CD4-positive, alpha-beta T cell (primary cell): ENCODE data around the gene SLC39A8. TPM values are rescaled to one million over a fixed set of nuclear protein-coding genes. Genes with fewer than 3 reads are reported as not detected.

ENCODE experiments used
- ATAC-seq: fragments of 200-7000 bp; cut with Tn5 transposase; one replicate; pipeline ENCODE4 v1.10.0; 2022; ENCODE audit warnings: mild to moderate bottlenecking; ENCODE audit not compliant: poor library complexity
- CTCF ChIA-PET: fragments of 350-600 bp; sonication (Branson Sonifier 250); formaldehyde crosslinking; loops from one replicate; lab custom pipeline; 2021; ENCODE audit warnings: antibody characterized with exemption, inconsistent platforms; lab: Charles Lee
- POLR2A ChIA-PET: fragments of 350-600 bp; sonication (Branson Sonifier 250); formaldehyde crosslinking; loops from one replicate; lab custom pipeline; 2021; ENCODE audit warnings: antibody characterized with exemption, inconsistent platforms; lab: Charles Lee
- DNase-seq, 14 experiments: peaks; one replicate each; pipeline ENCODE4 v3.0.0-alpha.2; 2013 to 2020; ENCODE audit warnings: mixed read lengths in 2 of 14
- H3K27ac ChIP-seq, 2 donors: one replicate each; pipeline versions ENCODE4 v1.5.1 to v1.7.0; 2013; ENCODE audit warnings: low read length in 2 of 2, low read depth in 1 of 2, mild to moderate bottlenecking in 1 of 2
- H3K27me3 ChIP-seq, 2 experiments: 1 replicate in 1 of 2; 2 replicates in 1 of 2; pipeline versions ENCODE4 v1.6.1 to v1.7.0; 2013; ENCODE audit warnings: low read length in 2 of 2, control low read depth in 1 of 2, mild to moderate bottlenecking in 1 of 2, moderate library complexity in 1 of 2; ENCODE audit not compliant: insufficient read depth in 2 of 2, control insufficient read depth in 1 of 2
- H3K36me3 ChIP-seq: one replicate; pipeline ENCODE4 v1.6.1; 2013; ENCODE audit warnings: low read length, control low read depth; ENCODE audit not compliant: insufficient read depth
- H3K4me1 ChIP-seq: one replicate; pipeline ENCODE4 v1.6.1; 2013; ENCODE audit warnings: low read length, control low read depth; ENCODE audit not compliant: insufficient read depth
- H3K4me3 ChIP-seq: one replicate; pipeline ENCODE4 v1.5.1; 2013; ENCODE audit warnings: mild to moderate bottlenecking, low read length, moderate library complexity
- H3K9me3 ChIP-seq, 2 experiments: 1 replicate in 1 of 2; 2 replicates in 1 of 2; pipeline versions ENCODE4 v1.6.1 to v1.7.0; 2013; ENCODE audit warnings: low read length in 2 of 2, mild to moderate bottlenecking in 2 of 2, control low read depth in 1 of 2, moderate library complexity in 1 of 2; ENCODE audit not compliant: control insufficient read depth in 1 of 2, insufficient read depth in 1 of 2
- H3K27ac Mint-ChIP-seq: one replicate; pipeline ENCODE4 v1.8.0; 2020; ENCODE audit warnings: mixed read lengths
- H3K27me3 Mint-ChIP-seq: one replicate; pipeline ENCODE4 v1.8.0; 2021; ENCODE audit warnings: mixed read lengths
- H3K36me3 Mint-ChIP-seq: one replicate; pipeline ENCODE4 v1.8.0; 2021; ENCODE audit warnings: low read depth, mixed read lengths
- H3K4me1 Mint-ChIP-seq: one replicate; pipeline ENCODE4 v1.8.0; 2021; ENCODE audit warnings: low read depth, mixed read lengths
- H3K4me3 Mint-ChIP-seq: one replicate; pipeline ENCODE4 v1.8.0; 2020; ENCODE audit warnings: mild to moderate bottlenecking, mixed read lengths
- H3K9me3 Mint-ChIP-seq: one replicate; pipeline ENCODE4 v1.8.0; 2020; ENCODE audit warnings: mixed read lengths
- intact Hi-C, 2 experiments: fragments of 100-400 bp; cut with DNase I in 1 of 2; cut with micrococcal nuclease in 1 of 2; formaldehyde crosslinking; loops; one replicate each; pipeline versions ENCODE4 v1.15.1 to v1.9.0; 2023 to 2025; cut with DNase I, micrococcal nuclease
- total RNA-seq, 174 experiments: library from RNA in 2 of 174; stranded (reverse) in 2 of 174; gene quantifications; one replicate each; pipeline ENCODE4 v1.2.3 and lab custom pipeline; 2021 to 2026
- TF ChIP-seq, protein P1 (sequence below): fragments of 200-600 bp; IDR thresholded peaks from one replicate; pipeline ENCODE4 v1.8.0; 2022; ENCODE audit warnings: antibody characterized with exemption, mild to moderate bottlenecking

Gene SLC39A8
- total RNA-seq, 2 experiments from 2014 or later = 17.9 to 18.0 TPM

DNA sequence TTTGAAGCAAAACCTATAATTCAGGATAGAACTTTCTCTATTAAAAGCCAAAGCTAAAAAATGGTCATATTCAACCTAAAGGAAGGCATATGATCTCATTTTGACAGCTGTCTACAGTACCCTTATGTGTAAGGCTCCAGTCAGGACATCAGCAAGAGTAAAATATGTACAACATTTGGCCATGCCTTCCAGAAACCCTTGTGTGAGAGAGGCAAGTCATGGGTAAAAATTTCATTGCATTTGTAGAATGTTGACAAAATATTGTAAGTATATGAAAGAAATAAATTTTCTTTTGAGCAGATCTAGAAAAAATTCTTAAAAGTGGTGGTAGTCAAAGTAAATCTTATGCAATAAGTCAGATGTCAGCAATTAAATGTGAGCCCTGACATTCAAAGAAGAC lies 132.3 kb downstream of the SLC39A8 start:
- no peaks in the 10 kb centered on the region for H3K9me3 Mint-ChIP-seq
- H3K27ac Mint-ChIP-seq = no peak overlapping the region
- Histone ChIP-seq H3K9me3 (no peaks in the 10 kb centered on the region), H3K27me3 (peaks cover 0 to 11% of the 10 kb centered on the region in 2 experiments), H3K4me3 (no peak overlapping the region), H3K27ac (no peak overlapping the region), H3K4me1 (no peaks in the 10 kb centered on the region), H3K36me3 (no peaks in the 10 kb centered on the region)
- DNase-seq (no peak), ATAC-seq (no peak)
- H3K36me3 Mint-ChIP-seq = no peaks in the 10 kb centered on the region
- intact Hi-C loops = no loop called here
- H3K4me1 Mint-ChIP-seq = no peaks in the 10 kb centered on the region
- POLR2A ChIA-PET = no interaction called here
- CTCF ChIA-PET = no interaction called here
- H3K4me3 Mint-ChIP-seq = no peak overlapping the region
- peaks cover 27% of the 10 kb centered on the region for H3K27me3 Mint-ChIP-seq
- TF ChIP-seq, protein P1, sequence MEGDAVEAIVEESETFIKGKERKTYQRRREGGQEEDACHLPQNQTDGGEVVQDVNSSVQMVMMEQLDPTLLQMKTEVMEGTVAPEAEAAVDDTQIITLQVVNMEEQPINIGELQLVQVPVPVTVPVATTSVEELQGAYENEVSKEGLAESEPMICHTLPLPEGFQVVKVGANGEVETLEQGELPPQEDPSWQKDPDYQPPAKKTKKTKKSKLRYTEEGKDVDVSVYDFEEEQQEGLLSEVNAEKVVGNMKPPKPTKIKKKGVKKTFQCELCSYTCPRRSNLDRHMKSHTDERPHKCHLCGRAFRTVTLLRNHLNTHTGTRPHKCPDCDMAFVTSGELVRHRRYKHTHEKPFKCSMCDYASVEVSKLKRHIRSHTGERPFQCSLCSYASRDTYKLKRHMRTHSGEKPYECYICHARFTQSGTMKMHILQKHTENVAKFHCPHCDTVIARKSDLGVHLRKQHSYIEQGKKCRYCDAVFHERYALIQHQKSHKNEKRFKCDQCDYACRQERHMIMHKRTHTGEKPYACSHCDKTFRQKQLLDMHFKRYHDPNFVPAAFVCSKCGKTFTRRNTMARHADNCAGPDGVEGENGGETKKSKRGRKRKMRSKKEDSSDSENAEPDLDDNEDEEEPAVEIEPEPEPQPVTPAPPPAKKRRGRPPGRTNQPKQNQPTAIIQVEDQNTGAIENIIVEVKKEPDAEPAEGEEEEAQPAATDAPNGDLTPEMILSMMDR = no peak

Other genes starting within 250 kb of the SLC39A8 start
- gene NFKB1, start 155.9 kb upstream of the SLC39A8 start, total RNA-seq = 100 to 1,000 TPM; 134 TPM